Activated T-cell treated with anti-CD3 and anti-CD28 coated beads, Interleukin-2, amount 50 U/mL, for 72 hours (primary cell): ENCODE results near the gene KIF26A. TPM values are rescaled to one million over a fixed set of nuclear protein-coding genes. Genes with fewer than 3 reads are reported as not detected.

Source experiments
- ATAC-seq, 2 donors: fragments of 150-1000 bp; cut with Tn5 transposase; replicated peaks in 1 of 2; 2 replicates each; pipeline ENCODE4 v1.10.0; 2021; ENCODE audit warnings: moderate library complexity in 2 of 2, mild to moderate bottlenecking in 1 of 2
- DNase-seq, 2 donors: peaks; one replicate each; pipeline ENCODE4 v3.0.0; 2021 to 2022; ENCODE audit warnings: mixed read lengths in 1 of 2
- H3K27ac Mint-ChIP-seq: one replicate; pipeline ENCODE4 v1.8.0; 2022; ENCODE audit warnings: mild to moderate bottlenecking, moderate library complexity, mixed read lengths
- H3K27me3 Mint-ChIP-seq: one replicate; pipeline ENCODE4 v1.8.0; 2022; ENCODE audit warnings: low read depth, mixed read lengths
- H3K36me3 Mint-ChIP-seq, 2 donors: one replicate each; pipeline ENCODE4 v1.8.0; 2022; ENCODE audit warnings: mixed read lengths in 2 of 2, mild to moderate bottlenecking in 1 of 2; ENCODE audit not compliant: insufficient read depth in 2 of 2
- H3K4me1 Mint-ChIP-seq: one replicate; pipeline ENCODE4 v1.8.0; 2022; ENCODE audit warnings: low read depth, mixed read lengths
- H3K4me3 Mint-ChIP-seq, 2 donors: one replicate each; pipeline ENCODE4 v1.8.0; 2022; ENCODE audit warnings: mild to moderate bottlenecking in 2 of 2, mixed read lengths in 2 of 2, moderate library complexity in 2 of 2
- H3K9me3 Mint-ChIP-seq, 2 donors: one replicate each; pipeline ENCODE4 v1.8.0; 2022; ENCODE audit warnings: mixed read lengths in 2 of 2
- total RNA-seq, 2 donors: library from RNA; stranded (reverse); gene quantifications; one replicate each; pipeline ENCODE4 v1.2.3, GENCODE V29; 2022

The KIF26A gene
- total RNA-seq, 2 donors from 2014 or later, result 0.05 to 0.25 TPM

GRCh38 chr14:104096751-104097700, 41.4 kb upstream of the KIF26A start:
- H3K27me3 Mint-ChIP-seq, result no peaks in the 10 kb centered on the region
- no peak for ATAC-seq
- H3K27ac Mint-ChIP-seq, result no peak overlapping the region
- no peak for DNase-seq
- peaks cover 5% of the 10 kb centered on the region for H3K4me1 Mint-ChIP-seq
- H3K4me3 Mint-ChIP-seq, result no peak overlapping the region
- H3K9me3 Mint-ChIP-seq, result no peaks in the 10 kb centered on the region
- no peaks in the 10 kb centered on the region for H3K36me3 Mint-ChIP-seq

- no peak overlapping the region for H3K4me3 Mint-ChIP-seq
- H3K27ac Mint-ChIP-seq, result no peak overlapping the region
- H3K9me3 Mint-ChIP-seq, result no peaks in the 10 kb centered on the region
- H3K4me1 Mint-ChIP-seq, result peaks cover 5% of the 10 kb centered on the region
- H3K36me3 Mint-ChIP-seq, result no peaks in the 10 kb centered on the region
- H3K27me3 Mint-ChIP-seq, result no peaks in the 10 kb centered on the region
- DNase-seq (no peak), ATAC-seq (no peak)
Observed at GRCh38 chr14:104098272-104099095, 39.9 kb upstream of the KIF26A start.

GRCh38 chr14:104099096-104100041, 39.0 kb upstream of the KIF26A start:
- ATAC-seq, result no peak
- H3K27ac Mint-ChIP-seq, result no peak overlapping the region
- no peak for DNase-seq
- H3K36me3 Mint-ChIP-seq, result no peaks in the 10 kb centered on the region
- peaks cover 3% of the 10 kb centered on the region for H3K4me1 Mint-ChIP-seq
- H3K4me3 Mint-ChIP-seq, result no peak overlapping the region
- H3K27me3 Mint-ChIP-seq, result no peaks in the 10 kb centered on the region
- H3K9me3 Mint-ChIP-seq, result no peaks in the 10 kb centered on the region

- no peak overlapping the region for H3K4me3 Mint-ChIP-seq
- H3K36me3 Mint-ChIP-seq, result no peaks in the 10 kb centered on the region
- H3K27me3 Mint-ChIP-seq, result no peaks in the 10 kb centered on the region
- ATAC-seq (no peak), DNase-seq (no peak)
- no peaks in the 10 kb centered on the region for H3K9me3 Mint-ChIP-seq
- no peaks in the 10 kb centered on the region for H3K4me1 Mint-ChIP-seq
- no peak overlapping the region for H3K27ac Mint-ChIP-seq
Observed at GRCh38 chr14:104100171-104101085, 38.0 kb upstream of the KIF26A start.

- Mint-ChIP-seq H3K9me3 (no peaks in the 10 kb centered on the region), H3K27ac (no peak overlapping the region), H3K4me1 (no peaks in the 10 kb centered on the region), H3K36me3 (no peaks in the 10 kb centered on the region), H3K4me3 (no peak overlapping the region), H3K27me3 (no peaks in the 10 kb centered on the region)
- no peak for ATAC-seq
- DNase-seq, result no peak
Observed at GRCh38 chr14:104101086-104101621, 37.2 kb upstream of the KIF26A start.

- no peak overlapping the region for H3K4me3 Mint-ChIP-seq
- H3K4me1 Mint-ChIP-seq, result no peaks in the 10 kb centered on the region
- H3K9me3 Mint-ChIP-seq, result no peaks in the 10 kb centered on the region
- ATAC-seq, result no peak
- no peak for DNase-seq
- no peaks in the 10 kb centered on the region for H3K27me3 Mint-ChIP-seq
- H3K36me3 Mint-ChIP-seq, result no peaks in the 10 kb centered on the region
- no peak overlapping the region for H3K27ac Mint-ChIP-seq
Observed at GRCh38 chr14:104101651-104102281, 36.6 kb upstream of the KIF26A start.

- H3K4me1 Mint-ChIP-seq, result no peaks in the 10 kb centered on the region
- no peaks in the 10 kb centered on the region for H3K9me3 Mint-ChIP-seq
- no peak overlapping the region for H3K27ac Mint-ChIP-seq
- H3K27me3 Mint-ChIP-seq, result no peaks in the 10 kb centered on the region
- no peak overlapping the region for H3K4me3 Mint-ChIP-seq
- H3K36me3 Mint-ChIP-seq, result no peaks in the 10 kb centered on the region
- ATAC-seq, result no peak
- DNase-seq, result no peak
Observed at GRCh38 chr14:104102282-104102914, 36.0 kb upstream of the KIF26A start.

- H3K36me3 Mint-ChIP-seq, result no peaks in the 10 kb centered on the region
- no peak overlapping the region for H3K27ac Mint-ChIP-seq
- ATAC-seq, result no peak
- no peak for DNase-seq
- H3K9me3 Mint-ChIP-seq, result no peaks in the 10 kb centered on the region
- H3K27me3 Mint-ChIP-seq, result no peaks in the 10 kb centered on the region
- H3K4me3 Mint-ChIP-seq, result no peak overlapping the region
- no peaks in the 10 kb centered on the region for H3K4me1 Mint-ChIP-seq
Observed at GRCh38 chr14:104103061-104103445, 35.3 kb upstream of the KIF26A start.

GRCh38 chr14:104103446-104104075, 34.8 kb upstream of the KIF26A start:
- no peaks in the 10 kb centered on the region for H3K27me3 Mint-ChIP-seq

GRCh38 chr14:104104076-104104901, 34.1 kb upstream of the KIF26A start:
- DNase-seq (no peak), ATAC-seq (no peak)
- Mint-ChIP-seq H3K27ac (no peak overlapping the region), H3K4me1 (no peaks in the 10 kb centered on the region), H3K36me3 (no peaks in the 10 kb centered on the region), H3K27me3 (no peaks in the 10 kb centered on the region), H3K9me3 (no peaks in the 10 kb centered on the region), H3K4me3 (no peak overlapping the region)

More at GRCh38 chr14:104103446-104104075, 34.8 kb upstream of the KIF26A start:
- Mint-ChIP-seq H3K27ac (no peak overlapping the region), H3K9me3 (no peaks in the 10 kb centered on the region), H3K36me3 (no peaks in the 10 kb centered on the region), H3K4me3 (no peak overlapping the region), H3K4me1 (no peaks in the 10 kb centered on the region)
- DNase-seq, result no peak
- no peak for ATAC-seq
